ENCODE data around the gene COX8C.

The COX8C gene

GRCh38 chr14:93329965-93330608 lies 16.9 kb upstream of the COX8C start:
- no peak overlapping the region for H3K27ac ChIP-seq (ENCODE audit: low read depth, low read length, poor library complexity, severe bottlenecking)
- H4K20me1 ChIP-seq (ENCODE audit: insufficient read depth, low read length) = no peaks in the 10 kb centered on the region

DNA sequence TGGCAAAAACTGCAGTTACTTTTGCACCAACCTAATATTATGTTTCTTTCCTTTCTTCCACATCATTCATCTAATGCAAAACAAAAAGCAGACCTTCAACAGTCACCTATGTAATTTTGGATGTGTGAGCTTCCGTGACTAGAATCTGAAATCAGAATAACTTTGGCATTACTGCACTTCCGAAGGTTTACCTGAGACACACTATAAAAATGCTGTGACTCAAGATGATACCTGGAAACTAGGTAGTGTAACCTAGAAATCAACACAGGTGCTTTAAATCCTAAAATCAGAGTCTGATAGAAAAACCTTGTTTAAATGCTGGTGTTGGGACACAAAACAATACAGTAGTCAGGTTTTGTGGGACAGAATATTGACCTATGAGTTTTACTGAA lies 16.4 kb upstream of the COX8C start:
- H3K9ac ChIP-seq (ENCODE audit: low read length) = no peak overlapping the region; the same call in 1 of the 2 replicates
- no peak overlapping the region for H3K27ac ChIP-seq (ENCODE audit: low read depth, low read length, poor library complexity, severe bottlenecking)
- TF ChIP-seq EZH2 (IDR thresholded peaks at IDR 0.05; ENCODE audit: borderline replicate concordance, low read length) = no peak
- no peak for TF ChIP-seq CTCF (IDR thresholded peaks at IDR 0.05; ENCODE audit: low read length)
- peaks cover 4% of the 10 kb centered on the region; the same call in 1 of the 2 replicates for H3K36me3 ChIP-seq (ENCODE audit: insufficient read depth, low read length)
- H4K20me1 ChIP-seq (ENCODE audit: insufficient read depth, low read length) = no peaks in the 10 kb centered on the region
- no peaks in the 10 kb centered on the region for H3K9me3 ChIP-seq (ENCODE audit: low read length)
- H2AFZ ChIP-seq (ENCODE audit: low read length) = no peak overlapping the region
- H3K9me2 ChIP-seq (ENCODE audit: low read depth, low read length) = no peaks in the 10 kb centered on the region
- peak overlapping the region; percentile 85; the same call in 1 of the 2 replicates for H3K4me2 ChIP-seq (ENCODE audit: low read length)
- H3K4me1 ChIP-seq (ENCODE audit: insufficient read depth, low read length, severe bottlenecking) = peaks cover 28% of the 10 kb centered on the region
- H3K4me3 ChIP-seq (ENCODE audit: low read depth, low read length, poor library complexity, severe bottlenecking) = peak overlapping the region; percentile 96
- no peaks in the 10 kb centered on the region for H3K27me3 ChIP-seq (ENCODE audit: insufficient read depth, low read length)
- no peaks in the 10 kb centered on the region for H3F3A ChIP-seq (ENCODE audit: insufficient read depth, low read length)
- H3K79me2 ChIP-seq (ENCODE audit: insufficient read depth, low read length) = peaks cover 67% of the 10 kb centered on the region

More at GRCh38 chr14:93329965-93330608, 16.9 kb upstream of the COX8C start:
- Histone ChIP-seq H3K4me2 (ENCODE audit: low read length) (no peak overlapping the region), H3F3A (ENCODE audit: insufficient read depth, low read length) (no peaks in the 10 kb centered on the region), H3K9me2 (ENCODE audit: low read depth, low read length) (no peaks in the 10 kb centered on the region), H3K79me2 (ENCODE audit: insufficient read depth, low read length) (peaks cover 71% of the 10 kb centered on the region), H3K4me1 (ENCODE audit: insufficient read depth, low read length, severe bottlenecking) (peaks cover 28% of the 10 kb centered on the region), H3K36me3 (ENCODE audit: insufficient read depth, low read length) (peaks cover 3% of the 10 kb centered on the region; the same call in 1 of the 2 replicates), H3K4me3 (ENCODE audit: low read depth, low read length, poor library complexity, severe bottlenecking) (no peak overlapping the region), H2AFZ (ENCODE audit: low read length) (no peak overlapping the region), H3K9me3 (ENCODE audit: low read length) (no peaks in the 10 kb centered on the region), H3K27me3 (ENCODE audit: insufficient read depth, low read length) (no peaks in the 10 kb centered on the region), H3K9ac (ENCODE audit: low read length) (no peak overlapping the region; the same call in 1 of the 2 replicates)
- no peak for TF ChIP-seq CTCF (IDR thresholded peaks at IDR 0.05; ENCODE audit: low read length)
- TF ChIP-seq EZH2 (IDR thresholded peaks at IDR 0.05; ENCODE audit: borderline replicate concordance, low read length) = no peak

- Histone ChIP-seq H3K27me3 (ENCODE audit: insufficient read depth, low read length) (no peaks in the 10 kb centered on the region), H4K20me1 (ENCODE audit: insufficient read depth, low read length) (no peaks in the 10 kb centered on the region), H3K36me3 (ENCODE audit: insufficient read depth, low read length) (peaks cover 4% of the 10 kb centered on the region; the same call in 1 of the 2 replicates), H3K4me3 (ENCODE audit: low read depth, low read length, poor library complexity, severe bottlenecking) (peak overlapping the region; percentile 96), H2AFZ (ENCODE audit: low read length) (no peak overlapping the region), H3F3A (ENCODE audit: insufficient read depth, low read length) (no peaks in the 10 kb centered on the region), H3K27ac (ENCODE audit: low read depth, low read length, poor library complexity, severe bottlenecking) (no peak overlapping the region), H3K79me2 (ENCODE audit: insufficient read depth, low read length) (peaks cover 61% of the 10 kb centered on the region), H3K9ac (ENCODE audit: low read length) (peak overlapping the region; percentile 95; the same call in 1 of the 2 replicates), H3K9me2 (ENCODE audit: low read depth, low read length) (no peaks in the 10 kb centered on the region), H3K4me1 (ENCODE audit: insufficient read depth, low read length, severe bottlenecking) (peaks cover 28% of the 10 kb centered on the region), H3K9me3 (ENCODE audit: low read length) (no peaks in the 10 kb centered on the region), H3K4me2 (ENCODE audit: low read length) (peak overlapping the region; percentile 85)
- no peak for TF ChIP-seq CTCF (IDR thresholded peaks at IDR 0.05; ENCODE audit: low read length)
- TF ChIP-seq EZH2 (IDR thresholded peaks at IDR 0.05; ENCODE audit: borderline replicate concordance, low read length) = no peak
These were observed 15.8 kb upstream of the COX8C start for GRCh38 chr14:93331002-93331727.

Measured in OCI-LY1 (cell line).